Astrocyte of the hippocampus (primary cell): ENCODE data around the gene STXBP5L.
"Not testable (repeated sequence)": the region's sequence is repeated elsewhere in the genome, so short reads cannot be mapped to it uniquely, and the experiment has no call there.

Experiments
- DNase-seq: peaks from one replicate; pipeline ENCODE4 v3.0.0; 2011; ENCODE audit warnings: low read depth, low spot score

The STXBP5L gene

DNA sequence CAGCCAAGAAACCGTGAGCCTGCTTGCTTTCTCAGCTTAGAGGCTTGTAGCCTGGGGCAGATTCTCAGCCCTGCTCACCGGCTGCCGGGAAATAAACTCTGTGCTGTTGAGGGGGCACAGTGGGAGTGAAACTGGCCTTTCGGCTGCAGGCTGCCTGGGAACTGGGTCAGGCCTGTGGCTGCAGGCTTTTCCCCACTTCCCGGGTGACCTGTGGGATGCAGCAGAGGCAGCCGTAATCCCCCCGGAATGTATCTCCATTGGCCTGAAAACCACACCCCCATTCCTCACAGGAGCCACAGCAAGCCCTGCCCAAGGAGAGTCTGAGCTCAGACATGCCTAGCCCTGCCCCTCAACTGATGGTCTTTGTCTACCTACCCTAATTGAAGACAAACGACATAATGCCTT is 110.9 kb downstream of the STXBP5L start:
- no peak for DNase-seq

DNA sequence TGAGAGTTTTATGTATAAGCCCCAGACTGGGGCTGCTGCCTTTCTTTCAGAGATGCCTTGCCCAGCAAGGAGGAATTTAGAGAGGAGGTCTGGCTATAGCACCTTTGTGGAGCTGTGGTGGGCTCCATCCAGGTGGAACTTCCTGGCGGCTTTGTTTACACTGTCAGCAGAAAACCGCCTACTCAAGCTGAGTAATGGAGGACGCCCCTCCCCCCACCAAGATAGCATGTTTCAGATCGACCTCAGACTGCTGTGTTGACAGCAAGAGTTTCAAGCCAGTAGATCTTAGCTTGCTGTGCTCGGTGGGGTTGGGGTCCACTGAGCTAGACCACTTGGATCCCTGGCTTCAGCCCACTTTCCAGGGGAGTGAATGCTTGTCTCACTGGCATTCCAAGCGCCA is 155.6 kb downstream of the STXBP5L start:
- no peak for DNase-seq

DNA sequence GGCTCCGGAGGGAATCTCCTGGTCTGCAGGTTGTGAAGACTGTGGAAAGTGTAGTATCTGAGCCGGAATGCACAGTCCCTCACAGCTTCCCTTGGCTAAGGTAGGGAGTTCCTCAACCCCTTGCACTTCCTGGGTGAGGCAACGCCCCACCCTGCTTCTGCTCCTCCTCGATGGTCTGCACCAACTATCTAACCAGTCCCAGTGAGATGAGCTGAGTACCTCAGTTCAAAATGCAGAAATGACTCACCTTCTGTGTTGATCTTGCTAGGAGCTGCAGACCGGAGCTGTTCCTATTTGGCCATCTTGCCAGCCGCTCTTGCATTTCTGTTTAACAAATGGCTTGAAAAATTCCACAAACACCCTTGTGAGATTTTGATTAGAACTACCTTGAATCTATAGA is 156.1 kb downstream of the STXBP5L start:
- DNase-seq = no peak

DNA sequence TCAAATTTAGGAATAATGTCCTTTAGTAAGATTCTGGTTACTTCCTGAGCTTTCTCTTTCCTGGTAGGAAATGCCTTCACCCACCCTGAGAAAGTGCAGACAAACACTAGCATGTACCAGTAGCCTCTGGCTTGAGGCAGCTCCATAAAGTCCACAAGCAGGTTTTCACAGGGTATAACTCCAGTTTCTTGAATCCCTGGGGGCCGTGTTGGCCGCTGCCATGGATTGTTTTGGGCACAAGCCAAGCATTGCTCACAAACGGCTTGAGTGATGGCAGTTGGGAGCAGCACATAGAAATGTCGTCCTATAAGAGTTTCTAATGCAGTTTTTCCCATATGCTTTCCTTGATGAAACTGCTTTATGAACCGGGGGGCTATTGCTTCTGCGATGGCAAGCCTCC is 164.1 kb downstream of the STXBP5L start:
- peak; percentile 15 for DNase-seq

DNA sequence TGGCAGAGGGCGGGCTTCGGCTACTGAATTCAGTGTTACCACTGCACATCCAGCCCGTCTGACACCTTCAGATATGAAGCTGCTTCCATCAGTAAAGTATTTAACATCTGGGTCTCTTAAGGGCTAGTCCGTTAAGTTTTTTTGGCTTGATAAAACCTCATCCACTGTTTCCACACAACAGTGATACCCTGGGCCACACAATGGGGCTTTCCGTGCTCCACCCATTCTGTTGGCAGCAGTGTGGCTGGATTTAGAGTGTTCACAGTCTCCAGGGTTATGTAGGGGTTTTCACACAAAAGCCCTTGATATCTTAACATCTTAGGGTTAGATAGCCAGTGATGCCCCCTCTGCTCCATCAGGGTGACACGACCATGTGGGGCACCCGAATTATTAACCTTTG is 165.0 kb downstream of the STXBP5L start:
- no peak for DNase-seq

DNA sequence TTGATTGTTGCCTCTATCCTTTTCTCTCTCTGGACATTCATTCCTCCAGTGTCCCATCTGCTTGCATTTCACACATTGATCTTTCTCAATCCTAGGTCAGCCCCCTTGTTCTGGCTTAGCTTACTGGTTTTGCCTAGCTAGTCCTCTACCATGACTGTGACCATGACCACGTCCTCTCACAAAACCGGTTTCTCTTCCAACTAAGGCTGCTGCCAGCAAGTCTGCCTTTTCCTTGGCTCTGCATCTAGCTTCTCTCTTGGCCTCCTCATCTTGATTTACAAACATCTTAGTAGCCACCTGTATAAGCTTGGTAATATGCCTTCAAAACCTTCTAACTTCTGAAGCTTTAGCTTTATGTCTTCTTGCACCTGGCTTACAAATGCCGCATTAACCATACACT is 167.2 kb downstream of the STXBP5L start:
- no peak for DNase-seq

DNA sequence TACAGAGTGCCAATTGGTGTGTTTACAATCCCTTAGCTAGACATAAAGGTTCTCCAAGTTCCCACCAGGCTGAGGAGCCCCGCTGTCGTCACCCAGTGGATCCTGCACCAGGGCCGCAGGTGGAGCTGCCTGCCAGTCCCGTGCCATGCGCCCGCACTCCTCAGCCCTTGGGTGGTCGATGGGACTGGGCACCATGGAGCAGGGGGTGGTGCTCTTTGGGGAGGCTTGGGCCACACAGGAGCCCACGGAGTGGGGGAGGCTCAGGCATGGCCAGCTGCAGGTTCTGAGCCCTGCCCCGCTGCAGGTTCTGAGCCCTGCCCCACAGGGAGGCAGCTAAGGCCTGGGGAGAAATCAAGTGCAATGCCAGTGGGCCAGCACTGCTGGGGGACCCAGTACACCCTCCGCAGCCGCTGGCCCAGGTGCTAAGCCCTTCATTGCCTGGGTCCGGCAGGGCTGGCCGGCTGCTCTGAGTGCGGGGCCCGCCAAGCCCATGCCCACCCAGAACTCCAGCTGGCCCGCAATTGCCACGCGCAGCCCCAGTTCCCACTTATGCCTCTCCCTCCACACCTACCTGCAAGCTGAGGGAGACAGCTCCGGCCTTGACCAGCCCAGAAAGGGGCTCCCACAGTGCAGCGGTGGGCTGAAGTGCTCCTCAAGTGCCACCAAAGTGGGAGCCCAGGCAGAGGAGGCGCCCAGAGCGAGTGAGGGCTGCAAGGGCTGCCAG is 170.5 kb downstream of the STXBP5L start:
- not testable (repeated sequence) for DNase-seq

DNA sequence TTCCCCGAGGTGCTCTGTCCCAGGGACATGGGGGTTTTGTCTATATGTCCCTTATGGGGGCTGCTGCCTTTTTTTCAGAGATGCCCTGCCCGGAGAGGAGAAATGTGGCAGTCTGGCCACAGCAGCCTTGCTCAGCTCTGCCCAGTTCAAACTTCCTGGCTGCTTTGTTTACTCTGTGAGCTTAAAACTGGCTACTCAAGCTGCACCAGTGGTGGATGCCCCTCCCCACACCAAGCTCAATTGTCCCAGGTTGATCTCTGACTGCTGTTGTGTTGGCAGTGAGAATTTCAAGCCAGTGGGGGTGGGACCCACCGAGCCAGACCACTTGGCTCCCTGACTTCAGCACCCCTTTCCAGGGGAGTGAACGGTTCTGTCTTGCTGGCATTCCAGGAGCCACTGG is 188.9 kb downstream of the STXBP5L start:
- DNase-seq = no peak

DNA sequence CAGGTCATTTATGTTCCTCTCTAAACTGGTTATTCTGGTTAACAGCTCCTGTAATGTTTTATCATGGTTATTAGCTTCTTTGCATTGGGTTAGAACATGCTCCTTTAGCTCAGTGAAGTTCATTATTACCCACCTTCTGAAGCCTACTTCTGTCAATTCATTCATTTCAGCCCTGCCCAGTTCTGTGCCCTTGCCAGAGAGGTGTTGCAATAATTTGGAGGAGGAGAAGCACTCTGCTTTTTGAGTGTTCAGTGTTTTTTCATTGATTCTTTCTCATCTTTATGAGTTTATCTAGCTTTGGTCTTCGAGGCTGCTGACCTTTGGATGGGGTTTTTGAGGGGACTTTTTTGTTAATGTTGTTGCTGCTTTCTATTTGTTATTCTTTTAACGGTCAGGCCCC is 203.1 kb downstream of the STXBP5L start:
- not testable (repeated sequence) for DNase-seq

DNA sequence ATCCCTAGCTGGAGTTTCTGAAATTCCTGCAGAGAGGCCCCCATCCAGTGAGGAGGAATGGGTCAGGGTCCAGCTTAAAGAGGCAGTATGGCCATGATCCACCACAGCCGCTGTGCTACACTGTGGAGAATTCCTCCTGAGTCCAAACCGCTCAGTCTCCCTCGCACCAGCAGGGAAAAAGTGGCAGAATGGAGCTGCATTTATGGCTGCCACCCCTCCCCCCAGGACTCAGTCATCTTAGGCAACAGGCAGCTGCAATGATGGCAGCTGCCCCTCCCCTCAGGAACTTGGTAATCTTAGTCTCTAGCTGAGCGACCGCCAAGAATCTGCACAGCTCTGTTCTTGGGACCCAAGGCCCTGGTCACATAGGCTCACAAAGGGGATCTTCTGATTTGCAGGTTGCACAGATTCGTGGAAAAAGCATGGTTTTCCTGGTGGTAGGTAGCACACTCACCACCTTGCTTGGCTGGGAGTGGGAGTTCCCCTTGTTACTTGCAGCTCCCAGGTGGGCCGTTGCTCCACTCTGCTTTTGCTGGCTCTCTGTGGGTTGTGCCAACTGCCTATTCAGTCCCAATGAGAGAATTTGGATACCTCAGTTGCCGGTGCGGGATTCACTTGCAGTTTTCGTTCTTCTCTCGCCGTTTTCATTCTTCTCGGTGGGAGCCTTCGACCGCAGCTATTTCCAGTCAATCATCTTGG is 204.1 kb downstream of the STXBP5L start:
- DNase-seq = no peak

DNA sequence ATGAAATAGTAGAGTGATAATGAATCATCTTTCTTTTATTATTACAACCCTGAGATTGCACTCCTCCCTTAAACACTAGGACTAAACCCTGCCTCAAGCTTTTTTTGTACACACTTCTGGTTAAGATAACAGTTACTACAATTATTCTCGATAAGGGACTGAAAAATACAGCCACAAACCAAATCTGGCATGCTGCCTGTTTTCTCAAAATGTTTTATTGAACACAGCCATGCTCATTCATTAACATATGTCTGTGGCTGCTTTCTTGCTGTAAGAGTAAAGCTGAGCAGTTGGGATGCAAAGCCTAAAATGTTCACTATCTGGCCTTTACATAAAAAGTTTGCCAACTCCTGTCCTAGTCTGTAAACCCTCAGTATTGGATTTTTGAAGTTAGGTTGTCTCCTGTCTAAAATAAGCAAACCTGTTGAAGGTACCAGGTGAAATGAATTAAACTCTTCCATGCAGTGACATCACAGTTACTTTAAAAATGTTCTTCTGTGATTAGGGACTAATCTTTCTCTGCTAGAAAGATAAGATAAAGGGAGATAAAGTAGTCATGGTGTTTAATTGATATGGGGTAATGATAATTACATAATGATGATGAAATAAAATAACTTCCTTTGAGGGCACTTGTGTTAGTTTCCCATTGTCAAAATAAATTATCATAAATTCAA is 218.2 kb downstream of the STXBP5L start:
- DNase-seq = no peak

DNA sequence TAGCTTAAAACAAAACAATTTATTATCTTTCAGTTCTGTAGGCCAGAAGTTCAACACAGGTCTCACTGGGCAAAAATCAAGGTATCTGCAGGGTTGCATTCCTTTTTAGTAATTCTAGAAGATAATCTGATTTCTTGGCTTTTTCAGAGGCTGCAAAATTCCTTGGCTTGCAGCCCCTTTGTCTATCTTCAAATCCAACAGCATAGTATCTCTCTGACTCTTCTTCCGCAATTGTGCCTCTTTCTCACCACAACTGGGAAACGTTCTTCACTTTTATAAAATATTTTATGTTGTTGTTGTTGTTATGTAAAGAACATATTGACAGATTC is 218.7 kb downstream of the STXBP5L start:
- no peak for DNase-seq

DNA sequence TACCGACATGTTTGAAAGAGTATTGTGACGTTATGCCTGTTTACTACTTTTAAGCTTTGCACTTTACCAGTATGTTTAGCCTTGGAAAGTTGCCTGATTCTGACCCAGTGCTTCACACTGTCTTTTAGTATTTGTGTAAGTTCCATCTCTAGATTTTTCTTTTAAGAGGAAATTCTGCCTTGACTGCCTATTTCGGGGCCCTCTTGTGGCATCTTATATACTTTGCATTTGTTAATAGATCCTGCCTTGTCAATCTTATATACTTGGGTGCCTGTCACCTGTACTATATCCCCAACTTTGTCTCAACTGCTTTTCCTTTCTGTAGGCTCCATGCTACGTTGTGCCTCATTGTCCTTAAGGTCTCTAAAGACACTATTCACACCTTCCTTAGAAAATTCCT is 244.6 kb downstream of the STXBP5L start:
- DNase-seq = peak; percentile 3

DNA sequence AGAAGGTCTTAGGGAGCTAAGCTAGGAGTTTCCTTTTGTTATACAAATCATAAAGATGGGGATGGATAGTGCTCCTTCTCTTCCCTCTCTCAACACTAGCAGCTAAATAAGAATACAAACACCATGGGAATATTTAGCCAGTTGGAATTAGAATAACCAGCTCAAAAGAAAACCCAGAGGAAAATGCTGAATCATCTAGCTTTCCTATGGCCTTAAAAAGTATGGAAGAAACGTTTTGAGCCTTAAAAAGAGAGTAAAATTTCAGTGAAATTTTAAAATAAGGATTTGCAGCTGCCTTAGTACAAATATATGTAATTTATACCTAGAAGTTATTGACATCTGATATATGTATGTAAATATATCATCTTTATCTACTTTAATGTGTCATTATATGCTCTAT is 245.8 kb downstream of the STXBP5L start:
- DNase-seq = no peak

DNA sequence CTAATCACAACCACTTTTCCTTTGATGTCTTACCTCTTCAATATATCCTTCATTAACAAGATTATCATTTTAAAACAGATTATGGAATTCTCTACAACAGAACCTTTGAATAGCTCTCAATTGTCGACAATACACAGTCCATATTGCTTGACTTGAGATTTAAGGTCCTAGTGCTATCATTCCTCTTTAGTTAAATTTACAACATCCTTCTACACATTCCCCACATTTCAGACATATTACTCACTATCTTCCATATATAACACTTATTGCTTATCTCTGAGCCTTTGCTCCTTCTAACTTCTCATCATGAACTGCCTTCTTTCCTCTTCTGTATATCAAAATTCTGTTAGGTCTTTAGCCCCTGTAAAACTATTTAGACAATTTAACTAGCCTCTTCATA is 247.0 kb downstream of the STXBP5L start:
- no peak for DNase-seq

DNA sequence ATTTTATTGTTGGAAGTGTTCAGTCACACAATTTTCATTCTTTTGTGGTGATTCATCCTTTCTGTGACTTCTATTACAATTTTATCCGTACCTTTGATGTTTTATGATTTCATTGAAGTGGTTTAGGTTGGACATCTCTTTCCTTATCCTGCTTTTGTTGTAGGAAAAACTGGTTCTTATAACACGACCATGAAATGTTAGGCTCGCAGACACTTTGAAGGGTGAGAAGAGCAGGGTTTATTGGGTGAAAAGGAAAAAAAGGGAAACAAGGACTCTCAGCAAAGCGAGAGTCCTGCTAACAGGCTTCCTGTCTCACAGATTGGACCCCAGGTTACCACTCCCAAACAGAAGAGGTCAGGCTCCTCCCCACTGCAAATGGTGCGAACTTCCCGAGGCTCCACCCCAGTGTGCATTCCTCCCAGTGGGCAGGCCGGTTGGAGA is 257.4 kb downstream of the STXBP5L start:
- DNase-seq = no peak

DNA sequence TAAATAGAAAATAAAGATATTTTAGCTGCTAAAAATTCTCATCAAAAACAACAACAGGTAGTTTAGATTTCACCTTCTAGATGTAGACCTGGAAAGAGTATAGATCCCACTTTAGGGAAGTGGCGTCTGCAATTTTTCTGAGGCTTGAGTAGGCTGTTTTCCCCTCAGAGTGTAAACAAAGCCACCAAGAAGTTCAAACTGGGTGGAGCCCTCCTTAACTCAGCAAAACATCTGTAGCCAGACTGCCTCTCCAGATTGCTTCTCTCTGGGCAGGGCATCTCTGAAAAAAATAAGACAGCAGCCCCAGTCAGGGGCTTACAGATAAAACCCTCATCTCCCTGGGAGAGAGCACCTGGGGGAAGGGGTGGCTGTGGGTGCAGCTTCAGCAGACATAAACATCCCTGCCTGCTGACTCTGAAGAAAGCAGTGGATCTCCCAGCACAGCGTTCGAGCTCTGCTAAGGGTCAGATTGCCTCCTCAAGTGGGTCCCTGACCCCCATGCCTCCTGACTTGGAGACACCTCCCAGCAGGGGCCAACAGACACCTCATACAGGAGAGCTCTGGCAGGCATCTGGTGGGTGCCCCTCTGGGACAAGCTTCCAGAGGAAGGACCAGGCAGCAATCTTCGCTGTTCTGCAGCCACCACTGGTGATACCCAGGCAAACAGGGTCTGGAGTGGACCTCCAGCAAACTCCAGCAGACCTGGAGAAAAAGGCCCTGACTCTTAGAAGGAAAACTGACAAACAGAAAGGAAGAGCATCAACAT is 259.6 kb downstream of the STXBP5L start:
- no peak for DNase-seq

DNA sequence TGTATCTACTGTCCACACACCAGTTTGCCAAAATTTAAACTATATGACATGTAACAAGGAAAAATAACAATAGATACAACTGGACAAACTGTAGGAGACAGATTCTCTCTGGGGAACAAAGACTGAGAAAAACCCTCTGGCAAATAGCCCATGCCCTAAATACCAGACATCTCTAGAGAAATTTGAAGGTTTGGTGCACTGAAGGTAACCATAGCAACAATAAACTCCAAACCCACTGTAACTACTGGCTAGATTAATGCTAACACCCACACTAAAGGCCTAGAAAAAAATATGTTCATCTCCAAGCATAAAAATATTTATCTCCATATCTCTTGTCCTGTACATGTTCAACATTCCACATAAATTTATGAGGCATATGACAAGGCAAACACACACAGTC is 267.1 kb downstream of the STXBP5L start:
- DNase-seq = peak; percentile 9

DNA sequence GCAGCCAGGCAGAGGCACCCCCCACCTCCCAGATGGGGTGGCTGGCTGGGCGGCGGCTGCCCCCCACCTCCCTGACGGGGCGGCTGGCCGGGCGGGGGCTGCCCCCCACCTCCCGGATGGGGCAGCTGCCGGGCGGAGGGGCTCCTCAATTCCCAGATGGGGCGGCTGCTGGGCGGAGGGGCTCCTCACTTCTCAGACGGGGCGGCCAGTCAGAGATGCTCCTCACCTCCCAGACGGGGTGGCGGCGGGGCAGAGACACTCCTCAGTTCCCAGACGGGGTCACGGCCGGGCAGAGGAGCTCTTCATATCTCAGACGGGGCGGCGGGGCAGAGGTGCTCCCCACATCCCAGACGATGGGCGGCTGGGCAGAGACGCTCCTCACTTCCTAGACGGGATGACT is 282.6 kb downstream of the STXBP5L start:
- not testable (repeated sequence) for DNase-seq

DNA sequence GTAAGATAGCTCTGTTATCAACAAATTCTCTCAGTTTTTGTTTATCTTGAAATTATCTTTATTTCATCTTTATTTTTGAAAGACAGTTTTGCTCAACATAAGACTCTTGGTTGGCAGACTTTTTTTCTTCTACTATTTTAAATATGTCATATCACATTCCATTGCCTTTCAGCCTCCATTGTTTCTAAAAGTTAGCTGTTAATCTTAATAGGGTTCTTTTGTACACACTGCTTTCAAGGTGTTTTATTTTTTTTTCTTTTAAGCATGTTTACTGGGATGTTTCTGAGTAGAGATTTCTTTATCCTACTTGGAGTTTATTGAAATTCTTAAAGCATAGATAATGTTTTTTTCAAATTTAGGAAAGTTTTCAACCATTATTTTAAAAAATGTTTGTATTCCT is 294.6 kb downstream of the STXBP5L start:
- no peak for DNase-seq

DNA sequence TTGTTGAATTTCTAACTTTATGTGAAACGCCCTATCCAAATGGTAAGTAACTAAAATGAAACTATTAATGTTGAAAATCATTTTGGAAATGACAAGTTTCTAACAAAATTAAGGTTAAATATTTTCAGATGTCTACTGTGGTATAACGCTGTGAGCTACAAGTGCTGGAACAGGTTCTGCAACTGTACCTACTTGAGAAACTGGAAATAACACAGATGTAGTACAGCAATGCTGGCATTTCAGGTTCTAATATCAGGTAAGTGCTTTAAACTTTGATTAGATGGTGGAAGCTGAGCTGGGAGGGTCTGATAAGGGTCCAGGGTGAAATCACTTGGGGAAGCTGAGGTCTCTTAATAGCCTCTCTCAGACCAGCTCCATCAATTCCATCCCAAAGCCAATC is 315.1 kb downstream of the STXBP5L start:
- no peak for DNase-seq

DNA sequence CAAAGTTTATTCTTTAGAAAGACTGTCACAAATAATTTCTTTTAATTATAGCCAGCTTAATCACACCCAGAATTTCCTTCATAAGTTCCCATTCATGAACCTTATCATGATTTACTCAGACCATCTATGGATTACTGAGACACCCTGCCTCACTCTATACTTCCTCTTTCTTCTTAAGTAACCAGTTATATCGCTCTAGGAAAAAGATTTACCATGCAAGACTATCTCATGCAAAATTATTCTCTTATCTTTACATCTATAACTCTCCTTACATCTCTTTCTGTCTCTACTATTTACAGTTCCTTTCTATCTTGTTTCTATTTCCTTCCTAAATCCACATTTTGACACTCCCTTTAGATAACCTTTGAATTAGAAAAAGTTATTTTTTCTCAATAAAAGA is 321.0 kb downstream of the STXBP5L start:
- no peak for DNase-seq
